Measurements from ENCODE around the gene MAST1.

DNA sequence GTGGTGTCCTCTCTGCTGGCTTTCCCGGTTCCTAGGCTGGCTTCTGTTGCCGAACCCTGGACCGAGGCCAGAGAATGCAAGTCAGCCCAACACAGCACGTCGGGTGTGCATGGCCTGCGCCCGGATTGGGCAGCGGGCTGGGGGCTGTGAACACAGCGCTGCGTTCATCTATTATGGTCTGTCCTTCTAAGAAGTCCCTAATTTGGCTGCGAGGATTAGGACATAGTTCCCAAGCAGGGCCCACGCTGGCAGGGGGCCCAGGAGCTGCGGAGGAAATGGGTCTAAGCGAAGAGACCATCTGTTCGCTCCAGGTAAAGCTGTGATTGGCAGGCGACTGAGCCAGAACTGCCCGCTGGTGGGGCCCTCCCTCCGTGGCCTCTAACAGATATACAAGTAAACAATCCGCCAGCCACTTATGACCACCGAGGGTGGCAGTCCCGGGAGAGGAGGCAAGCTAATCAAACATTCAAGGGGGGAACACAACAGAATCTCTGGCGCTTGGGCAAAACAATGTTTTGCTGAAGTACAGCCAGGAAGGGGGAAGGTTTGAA, 74.8 kb downstream of the MAST1 start:
- TF ChIP-seq, protein P1, sequence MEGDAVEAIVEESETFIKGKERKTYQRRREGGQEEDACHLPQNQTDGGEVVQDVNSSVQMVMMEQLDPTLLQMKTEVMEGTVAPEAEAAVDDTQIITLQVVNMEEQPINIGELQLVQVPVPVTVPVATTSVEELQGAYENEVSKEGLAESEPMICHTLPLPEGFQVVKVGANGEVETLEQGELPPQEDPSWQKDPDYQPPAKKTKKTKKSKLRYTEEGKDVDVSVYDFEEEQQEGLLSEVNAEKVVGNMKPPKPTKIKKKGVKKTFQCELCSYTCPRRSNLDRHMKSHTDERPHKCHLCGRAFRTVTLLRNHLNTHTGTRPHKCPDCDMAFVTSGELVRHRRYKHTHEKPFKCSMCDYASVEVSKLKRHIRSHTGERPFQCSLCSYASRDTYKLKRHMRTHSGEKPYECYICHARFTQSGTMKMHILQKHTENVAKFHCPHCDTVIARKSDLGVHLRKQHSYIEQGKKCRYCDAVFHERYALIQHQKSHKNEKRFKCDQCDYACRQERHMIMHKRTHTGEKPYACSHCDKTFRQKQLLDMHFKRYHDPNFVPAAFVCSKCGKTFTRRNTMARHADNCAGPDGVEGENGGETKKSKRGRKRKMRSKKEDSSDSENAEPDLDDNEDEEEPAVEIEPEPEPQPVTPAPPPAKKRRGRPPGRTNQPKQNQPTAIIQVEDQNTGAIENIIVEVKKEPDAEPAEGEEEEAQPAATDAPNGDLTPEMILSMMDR (IDR thresholded peaks at IDR 0.05) = no peak
- TF ChIP-seq POLR2A (IDR thresholded peaks at IDR 0.05) (no peak), POLR2AphosphoS5 (IDR thresholded peaks at IDR 0.05) (peak; percentile 12 to 56 (median 42)), EP300 (IDR thresholded peaks at IDR 0.05; ENCODE audit: low read depth) (no peak)
